HEK293 (cell line): ENCODE results near the gene TRIM27.

Experiments
- ZNF510 ChIP-seq: fragments of 450-650 bp; formaldehyde crosslinking; IDR thresholded peaks from 2 replicates; pipeline ENCODE4 v1.5.1; 2018; ENCODE audit warnings: mild to moderate bottlenecking, missing genetic modification characterization, missing biosample characterization; ENCODE audit not compliant: insufficient replicate concordance
- ZNF561 ChIP-seq: fragments of 450-650 bp; IDR thresholded peaks from 2 replicates; pipeline ENCODE4 v1.5.1; 2018; ENCODE audit warnings: missing biosample characterization, missing genetic modification characterization, borderline replicate concordance
- ZNF747 ChIP-seq: fragments of 450-650 bp; formaldehyde crosslinking; IDR thresholded peaks from 2 replicates; pipeline ENCODE4 v1.5.1; 2016; ENCODE audit warnings: missing biosample characterization, missing genetic modification characterization
- TF ChIP-seq, protein P1 (sequence below): fragments of 450-650 bp; formaldehyde crosslinking; IDR thresholded peaks from 2 replicates; pipeline ENCODE4 v1.5.1; 2016; ENCODE audit warnings: missing biosample characterization, missing genetic modification characterization

GRCh38 chr6:28860581-28860980 lies 63.2 kb downstream of the TRIM27 start:
- TF ChIP-seq ZNF561 (tag by site-specific recombination): no peak
- no peak for TF ChIP-seq ZNF510 (tag by site-specific recombination)
- TF ChIP-seq, protein P1, sequence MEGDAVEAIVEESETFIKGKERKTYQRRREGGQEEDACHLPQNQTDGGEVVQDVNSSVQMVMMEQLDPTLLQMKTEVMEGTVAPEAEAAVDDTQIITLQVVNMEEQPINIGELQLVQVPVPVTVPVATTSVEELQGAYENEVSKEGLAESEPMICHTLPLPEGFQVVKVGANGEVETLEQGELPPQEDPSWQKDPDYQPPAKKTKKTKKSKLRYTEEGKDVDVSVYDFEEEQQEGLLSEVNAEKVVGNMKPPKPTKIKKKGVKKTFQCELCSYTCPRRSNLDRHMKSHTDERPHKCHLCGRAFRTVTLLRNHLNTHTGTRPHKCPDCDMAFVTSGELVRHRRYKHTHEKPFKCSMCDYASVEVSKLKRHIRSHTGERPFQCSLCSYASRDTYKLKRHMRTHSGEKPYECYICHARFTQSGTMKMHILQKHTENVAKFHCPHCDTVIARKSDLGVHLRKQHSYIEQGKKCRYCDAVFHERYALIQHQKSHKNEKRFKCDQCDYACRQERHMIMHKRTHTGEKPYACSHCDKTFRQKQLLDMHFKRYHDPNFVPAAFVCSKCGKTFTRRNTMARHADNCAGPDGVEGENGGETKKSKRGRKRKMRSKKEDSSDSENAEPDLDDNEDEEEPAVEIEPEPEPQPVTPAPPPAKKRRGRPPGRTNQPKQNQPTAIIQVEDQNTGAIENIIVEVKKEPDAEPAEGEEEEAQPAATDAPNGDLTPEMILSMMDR: no peak
- TF ChIP-seq ZNF747: no peak
